DND-41 (cell line): ENCODE measurements around the gene MPI.

Experiments used
- EZH2 ChIP-seq: IDR thresholded peaks from 3 replicates; pipeline ENCODE4 v1.6.1; 2012; ENCODE audit warnings: borderline replicate concordance, low read depth, mild to moderate bottlenecking, moderate library complexity, low read length, inconsistent platforms; ENCODE audit not compliant: severe bottlenecking
- TF ChIP-seq, protein P1 (sequence below): IDR thresholded peaks from 2 replicates; pipeline ENCODE4 v1.5.1; 2012; ENCODE audit warnings: borderline replicate concordance, low read length, moderate library complexity, mild to moderate bottlenecking; ENCODE audit not compliant: poor library complexity, severe bottlenecking; ENCODE audit errors: extremely low read depth

DNA sequence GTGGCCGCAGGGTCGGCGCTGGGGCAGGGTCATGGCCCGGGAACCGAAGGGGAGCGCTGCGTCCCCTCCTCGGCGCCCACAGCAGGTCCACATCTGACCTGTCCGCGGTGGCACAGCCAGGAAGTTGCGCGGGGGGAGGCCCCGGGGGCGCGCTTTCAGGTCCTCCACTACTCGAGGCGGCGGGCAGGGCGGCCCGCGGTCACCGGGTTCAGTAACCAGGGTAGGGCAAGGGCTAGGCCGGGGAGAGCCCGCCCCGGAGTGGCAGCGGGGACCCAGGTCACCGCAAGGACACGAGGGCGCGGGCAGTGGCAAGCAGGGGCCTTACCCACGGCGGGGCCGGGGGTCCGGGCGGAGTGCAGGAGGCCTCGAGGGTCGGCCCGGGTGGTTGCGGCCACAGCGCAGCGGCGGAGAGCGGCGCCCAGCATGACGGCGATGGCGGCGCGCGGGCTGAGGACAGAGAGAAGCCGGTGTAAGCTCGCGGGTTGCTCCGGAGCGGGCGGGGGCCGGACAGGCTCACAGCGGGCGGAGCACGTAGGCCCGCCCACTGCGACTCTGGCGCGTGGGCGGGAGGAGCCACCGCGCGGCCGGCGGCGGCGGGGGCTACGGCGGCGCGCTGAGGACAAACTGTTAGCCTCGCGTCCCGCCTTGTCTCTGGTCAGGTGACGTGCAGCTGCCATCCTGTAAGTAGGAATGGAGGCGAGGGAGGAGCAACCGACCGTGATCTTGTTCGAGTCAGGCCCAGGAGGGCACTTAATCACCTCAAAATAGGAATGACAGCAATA, 47.9 kb downstream of the MPI start, which contains the start of gene COX5A:
- TF ChIP-seq, protein P1, sequence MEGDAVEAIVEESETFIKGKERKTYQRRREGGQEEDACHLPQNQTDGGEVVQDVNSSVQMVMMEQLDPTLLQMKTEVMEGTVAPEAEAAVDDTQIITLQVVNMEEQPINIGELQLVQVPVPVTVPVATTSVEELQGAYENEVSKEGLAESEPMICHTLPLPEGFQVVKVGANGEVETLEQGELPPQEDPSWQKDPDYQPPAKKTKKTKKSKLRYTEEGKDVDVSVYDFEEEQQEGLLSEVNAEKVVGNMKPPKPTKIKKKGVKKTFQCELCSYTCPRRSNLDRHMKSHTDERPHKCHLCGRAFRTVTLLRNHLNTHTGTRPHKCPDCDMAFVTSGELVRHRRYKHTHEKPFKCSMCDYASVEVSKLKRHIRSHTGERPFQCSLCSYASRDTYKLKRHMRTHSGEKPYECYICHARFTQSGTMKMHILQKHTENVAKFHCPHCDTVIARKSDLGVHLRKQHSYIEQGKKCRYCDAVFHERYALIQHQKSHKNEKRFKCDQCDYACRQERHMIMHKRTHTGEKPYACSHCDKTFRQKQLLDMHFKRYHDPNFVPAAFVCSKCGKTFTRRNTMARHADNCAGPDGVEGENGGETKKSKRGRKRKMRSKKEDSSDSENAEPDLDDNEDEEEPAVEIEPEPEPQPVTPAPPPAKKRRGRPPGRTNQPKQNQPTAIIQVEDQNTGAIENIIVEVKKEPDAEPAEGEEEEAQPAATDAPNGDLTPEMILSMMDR = no peak
- TF ChIP-seq EZH2 = no peak
